Measurements from ENCODE around the gene NUP62. TPM values are rescaled to one million over a fixed set of nuclear protein-coding genes. Genes with fewer than 3 reads are reported as not detected.
A peak's percentile ranks its signal among the peaks of the same experiment; 100 is the strongest.

The NUP62 gene
- total RNA-seq, 2 experiments from 2014 or later: 113 to 119 TPM

GRCh38 chr19:49910179-49910578, 19.1 kb downstream of the NUP62 start:
- CTCF ChIA-PET: no interaction called here
- no peaks in the 10 kb centered on the region for H3K27me3 Mint-ChIP-seq
- H3K36me3 Mint-ChIP-seq (ENCODE audit: low read depth): peaks cover 76% of the 10 kb centered on the region
- TF ChIP-seq CTCF (IDR thresholded peaks at IDR 0.05): no peak
- peak overlapping the region; percentile 88 for H3K27ac Mint-ChIP-seq
- DNase-seq (no peak), ATAC-seq (no peak)
- peaks cover 67% of the 10 kb centered on the region for H3K4me1 Mint-ChIP-seq (ENCODE audit: low read depth)
- POLR2A ChIA-PET: interaction anchor here (0.9 to 13.2 kb wide), 4 partner anchors 8 to 222 kb away, joined by 3 to 167 read pairs (median 32); partner anchors contain the start of genes ATF5, IL4I1 and NUP62
- no peak overlapping the region for H3K4me3 Mint-ChIP-seq
- no peaks in the 10 kb centered on the region for H3K9me3 Mint-ChIP-seq
- intact Hi-C loops (cut with micrococcal nuclease): no loop called here

- Mint-ChIP-seq H3K36me3 (ENCODE audit: low read depth) (peaks cover 64% of the 10 kb centered on the region), H3K27ac (no peak overlapping the region), H3K4me1 (ENCODE audit: low read depth) (peaks cover 66% of the 10 kb centered on the region), H3K27me3 (no peaks in the 10 kb centered on the region), H3K9me3 (no peaks in the 10 kb centered on the region), H3K4me3 (no peak overlapping the region)
- no peak for TF ChIP-seq CTCF (IDR thresholded peaks at IDR 0.05)
- DNase-seq (no peak), ATAC-seq (no peak)
- ChIA-PET POLR2A (interaction anchor here (1.0 to 13.2 kb wide), 4 partner anchors 11 to 60 kb away, joined by 3 to 167 read pairs (median 32); partner anchors contain the start of genes ATF5, IL4I1 and NUP62), CTCF (interaction anchor here (1.2 kb wide), 1 partner anchor 8 kb away, joined by 4 read pairs; no protein-coding TSS in a partner anchor)
- intact Hi-C loops (cut with micrococcal nuclease): no loop called here
These were observed 20.6 kb downstream of the NUP62 start for GRCh38 chr19:49908480-49909420.

- peak; percentile 61 for DNase-seq
These were observed 21.4 kb downstream of the NUP62 start for GRCh38 chr19:49907745-49908446.

GRCh38 chr19:49906879-49907564, 22.3 kb downstream of the NUP62 start:
- ATAC-seq (no peak), DNase-seq (no peak)
- intact Hi-C loops (cut with micrococcal nuclease): no loop called here
- TF ChIP-seq CTCF (IDR thresholded peaks at IDR 0.05): no peak
- Mint-ChIP-seq H3K4me1 (ENCODE audit: low read depth) (peaks cover 56% of the 10 kb centered on the region), H3K9me3 (no peaks in the 10 kb centered on the region), H3K4me3 (no peak overlapping the region), H3K27ac (peak overlapping the region; percentile 78), H3K36me3 (ENCODE audit: low read depth) (peaks cover 48% of the 10 kb centered on the region), H3K27me3 (no peaks in the 10 kb centered on the region)
- ChIA-PET POLR2A (interaction anchor here (1.0 to 13.2 kb wide), 4 partner anchors 9 to 19 kb away, joined by 3 to 167 read pairs (median 31); partner anchors contain the start of genes ATF5, IL4I1 and NUP62), CTCF (no interaction called here)

More at GRCh38 chr19:49907745-49908446, 21.4 kb downstream of the NUP62 start:
- ChIA-PET POLR2A (interaction anchor here (1.0 to 13.2 kb wide), 3 partner anchors 10 to 18 kb away, joined by 3 to 167 read pairs (median 59); partner anchors contain the start of genes ATF5, IL4I1 and NUP62), CTCF (no interaction called here)
- H3K27ac Mint-ChIP-seq: peak overlapping the region; percentile 78
- intact Hi-C loops (cut with micrococcal nuclease): no loop called here
- no peaks in the 10 kb centered on the region for H3K27me3 Mint-ChIP-seq
- H3K9me3 Mint-ChIP-seq: no peaks in the 10 kb centered on the region
- H3K4me3 Mint-ChIP-seq: no peak overlapping the region
- ATAC-seq: peak; percentile 21
- H3K36me3 Mint-ChIP-seq (ENCODE audit: low read depth): peaks cover 55% of the 10 kb centered on the region
- H3K4me1 Mint-ChIP-seq (ENCODE audit: low read depth): peaks cover 64% of the 10 kb centered on the region
- TF ChIP-seq CTCF (IDR thresholded peaks at IDR 0.05): no peak
